Osteocyte (in vitro differentiated cells): ENCODE measurements around the gene CTNNA1. TPM values are rescaled to one million over a fixed set of nuclear protein-coding genes. Genes with fewer than 3 reads are reported as not detected.
"Not testable (repeated sequence)": the region's sequence is repeated elsewhere in the genome, so short reads cannot be mapped to it uniquely, and the experiment has no call there.

Experiments
- DNase-seq: peaks from one replicate; pipeline ENCODE4 v3.0.0; 2021; ENCODE audit warnings: mixed read lengths; ENCODE audit not compliant: unreplicated experiment; ENCODE audit errors: extremely low spot score
- H3K27ac Mint-ChIP-seq: one replicate; pipeline ENCODE4 v1.8.0; 2021; ENCODE audit warnings: mild to moderate bottlenecking, mixed read lengths; ENCODE audit not compliant: unreplicated experiment
- H3K27me3 Mint-ChIP-seq: one replicate; pipeline ENCODE4 v1.8.0; 2021; ENCODE audit warnings: mixed read lengths; ENCODE audit not compliant: unreplicated experiment
- H3K36me3 Mint-ChIP-seq: one replicate; pipeline ENCODE4 v1.8.0; 2021; ENCODE audit warnings: mixed read lengths; ENCODE audit not compliant: unreplicated experiment
- H3K4me1 Mint-ChIP-seq: one replicate; pipeline ENCODE4 v1.8.0; 2021; ENCODE audit warnings: mixed read lengths; ENCODE audit not compliant: unreplicated experiment
- H3K4me3 Mint-ChIP-seq: one replicate; pipeline ENCODE4 v1.8.0; 2021; ENCODE audit warnings: mild to moderate bottlenecking, moderate library complexity, mixed read lengths; ENCODE audit not compliant: unreplicated experiment
- H3K9me3 Mint-ChIP-seq: one replicate; pipeline ENCODE4 v1.8.0; 2021; ENCODE audit warnings: mixed read lengths; ENCODE audit not compliant: unreplicated experiment
- total RNA-seq: library from RNA; stranded (reverse); gene quantifications from 2 replicates; pipeline ENCODE4 v1.2.1, GENCODE V29; 2021
- TF ChIP-seq, protein P1 (sequence below): fragments of 200-600 bp; sonication (generic); IDR thresholded peaks from 2 replicates; pipeline ENCODE4 v1.5.0; 2021; ENCODE audit warnings: antibody characterized with exemption, mild to moderate bottlenecking, moderate library complexity

CTNNA1 gene
- total RNA-seq, 1 donor from 2014 or later, result 375 TPM

DNA sequence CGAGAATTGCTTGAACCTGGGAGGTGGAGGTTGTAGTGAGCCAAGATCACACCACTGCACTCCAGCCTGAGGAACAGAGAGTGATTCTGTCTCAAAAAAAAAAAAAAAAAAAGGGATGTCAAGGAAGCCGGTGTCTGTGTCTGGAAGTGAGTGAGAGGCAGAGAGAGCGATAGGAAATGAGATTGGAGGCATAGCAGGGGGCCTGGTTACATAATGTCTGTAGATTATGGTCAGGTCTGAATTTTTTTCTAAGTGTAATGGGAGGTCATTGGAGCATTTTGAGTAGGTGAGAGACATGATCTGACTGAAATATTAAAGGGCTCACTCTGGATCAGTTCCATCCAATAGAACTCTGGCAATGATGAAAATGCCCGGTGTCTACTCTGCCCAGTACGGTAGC is 40.4 kb upstream of the CTNNA1 start:
- peaks cover 9% of the 10 kb centered on the region for H3K4me1 Mint-ChIP-seq
- H3K27me3 Mint-ChIP-seq, result peaks cover 17% of the 10 kb centered on the region
- H3K27ac Mint-ChIP-seq, result no peak overlapping the region
- no peaks in the 10 kb centered on the region for H3K36me3 Mint-ChIP-seq
- H3K9me3 Mint-ChIP-seq, result no peaks in the 10 kb centered on the region
- no peak overlapping the region for H3K4me3 Mint-ChIP-seq
- TF ChIP-seq, protein P1, sequence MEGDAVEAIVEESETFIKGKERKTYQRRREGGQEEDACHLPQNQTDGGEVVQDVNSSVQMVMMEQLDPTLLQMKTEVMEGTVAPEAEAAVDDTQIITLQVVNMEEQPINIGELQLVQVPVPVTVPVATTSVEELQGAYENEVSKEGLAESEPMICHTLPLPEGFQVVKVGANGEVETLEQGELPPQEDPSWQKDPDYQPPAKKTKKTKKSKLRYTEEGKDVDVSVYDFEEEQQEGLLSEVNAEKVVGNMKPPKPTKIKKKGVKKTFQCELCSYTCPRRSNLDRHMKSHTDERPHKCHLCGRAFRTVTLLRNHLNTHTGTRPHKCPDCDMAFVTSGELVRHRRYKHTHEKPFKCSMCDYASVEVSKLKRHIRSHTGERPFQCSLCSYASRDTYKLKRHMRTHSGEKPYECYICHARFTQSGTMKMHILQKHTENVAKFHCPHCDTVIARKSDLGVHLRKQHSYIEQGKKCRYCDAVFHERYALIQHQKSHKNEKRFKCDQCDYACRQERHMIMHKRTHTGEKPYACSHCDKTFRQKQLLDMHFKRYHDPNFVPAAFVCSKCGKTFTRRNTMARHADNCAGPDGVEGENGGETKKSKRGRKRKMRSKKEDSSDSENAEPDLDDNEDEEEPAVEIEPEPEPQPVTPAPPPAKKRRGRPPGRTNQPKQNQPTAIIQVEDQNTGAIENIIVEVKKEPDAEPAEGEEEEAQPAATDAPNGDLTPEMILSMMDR, result no peak
- no peak for DNase-seq

DNA sequence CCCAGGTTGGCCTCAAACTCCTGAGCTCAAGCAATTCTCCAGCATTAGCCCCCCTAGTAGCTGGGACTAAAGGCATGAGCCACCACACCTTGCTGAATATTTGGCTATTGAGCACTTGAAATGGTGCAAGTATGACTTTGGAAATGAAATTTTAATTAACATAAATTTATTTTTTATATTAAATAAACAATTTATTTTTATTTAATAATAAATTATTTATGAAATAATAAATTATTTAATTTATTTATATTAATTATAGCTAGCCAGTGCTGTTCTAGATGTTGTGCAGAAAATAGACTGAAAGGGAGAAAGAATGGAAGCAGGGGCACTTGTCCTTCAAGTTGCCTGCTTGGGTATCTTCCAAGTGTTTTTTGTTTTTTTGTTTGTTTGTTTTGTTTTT is 40.0 kb upstream of the CTNNA1 start:
- Mint-ChIP-seq H3K27me3 (peaks cover 17% of the 10 kb centered on the region), H3K4me1 (peaks cover 9% of the 10 kb centered on the region), H3K27ac (no peak overlapping the region), H3K36me3 (no peaks in the 10 kb centered on the region), H3K9me3 (no peaks in the 10 kb centered on the region), H3K4me3 (no peak overlapping the region)
- TF ChIP-seq, protein P1, result no peak
- no peak for DNase-seq

DNA sequence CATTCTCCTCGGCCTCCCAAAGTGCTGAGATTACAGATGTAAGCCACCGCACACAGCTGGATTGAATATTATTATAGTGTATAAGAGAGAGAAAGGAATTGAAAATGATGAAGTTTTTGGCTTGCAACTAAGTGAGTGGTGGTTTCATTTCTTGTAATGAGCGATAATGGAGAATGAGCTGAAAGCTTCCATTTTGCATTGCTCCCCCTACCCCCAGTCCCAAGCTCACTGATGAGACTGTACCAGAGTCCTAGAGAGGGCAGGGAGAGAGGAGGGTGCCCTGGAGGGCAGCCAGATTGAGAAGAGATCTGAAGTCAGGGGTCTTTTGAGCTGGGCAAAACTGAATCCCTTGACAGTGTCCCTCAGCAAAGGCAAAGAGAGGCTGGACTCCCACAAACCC is 38.5 kb upstream of the CTNNA1 start:
- Mint-ChIP-seq H3K9me3 (no peaks in the 10 kb centered on the region), H3K27ac (no peak overlapping the region), H3K36me3 (no peaks in the 10 kb centered on the region), H3K4me3 (no peak overlapping the region), H3K27me3 (peaks cover 17% of the 10 kb centered on the region), H3K4me1 (peaks cover 9% of the 10 kb centered on the region)
- no peak for DNase-seq
- TF ChIP-seq, protein P1, result no peak

DNA sequence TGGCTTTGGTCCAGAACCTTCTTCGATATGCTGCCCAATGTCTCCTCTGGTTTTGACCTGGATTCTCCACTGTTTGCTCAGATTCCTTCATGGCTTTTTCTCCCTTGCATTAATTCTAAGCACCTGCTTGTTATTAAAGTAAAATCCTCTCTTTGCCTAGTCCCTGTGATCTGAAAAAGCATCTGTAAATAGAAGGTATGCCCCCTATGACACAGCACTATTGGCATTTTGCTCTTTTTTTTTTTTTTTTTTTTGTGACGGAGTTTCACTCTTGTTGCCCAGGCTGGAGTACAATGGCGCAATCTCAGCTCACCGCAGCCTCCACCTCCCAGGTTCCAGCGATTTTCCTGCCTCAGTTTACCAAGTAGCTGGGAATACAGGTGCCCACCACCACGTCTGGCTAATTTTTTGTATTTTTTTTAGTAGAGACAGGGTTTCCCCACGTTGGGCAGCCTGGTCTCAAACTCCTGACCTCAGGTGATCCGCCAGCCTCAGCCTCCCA is 37.2 kb upstream of the CTNNA1 start:
- H3K36me3 Mint-ChIP-seq, DNase-seq, H3K27ac Mint-ChIP-seq, H3K4me1 Mint-ChIP-seq, H3K4me3 Mint-ChIP-seq, H3K9me3 Mint-ChIP-seq: not testable (repeated sequence)
- peaks cover 17% of the 10 kb centered on the region for H3K27me3 Mint-ChIP-seq

DNA sequence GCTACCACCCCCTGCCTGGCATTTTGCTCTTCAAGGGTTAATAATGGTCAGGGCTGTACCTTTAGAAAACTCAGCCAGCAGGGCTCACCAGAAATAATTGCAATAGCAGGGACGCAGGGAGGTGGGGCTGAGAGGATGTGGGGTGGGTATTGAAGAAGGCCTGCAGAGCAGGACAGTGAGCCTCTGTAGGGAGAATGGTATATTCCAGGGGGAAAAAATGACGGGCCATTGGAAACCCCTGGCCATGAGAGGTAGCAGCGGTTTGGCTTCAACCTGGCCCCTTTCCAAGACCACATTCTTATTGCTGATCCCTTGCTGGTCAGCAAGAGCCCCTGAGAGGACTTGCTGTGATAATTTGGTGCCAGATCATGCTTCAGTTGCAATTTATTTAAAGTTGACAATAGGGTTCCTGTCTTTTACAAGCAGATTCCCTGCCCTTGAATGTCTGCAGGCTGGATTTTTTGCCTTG is 36.7 kb upstream of the CTNNA1 start:
- H3K27ac Mint-ChIP-seq, result no peak overlapping the region
- no peaks in the 10 kb centered on the region for H3K9me3 Mint-ChIP-seq
- no peaks in the 10 kb centered on the region for H3K36me3 Mint-ChIP-seq
- H3K4me1 Mint-ChIP-seq, result peaks cover 9% of the 10 kb centered on the region
- DNase-seq, result no peak
- no peak overlapping the region for H3K4me3 Mint-ChIP-seq
- H3K27me3 Mint-ChIP-seq, result peaks cover 17% of the 10 kb centered on the region
- TF ChIP-seq, protein P1, result no peak

DNA sequence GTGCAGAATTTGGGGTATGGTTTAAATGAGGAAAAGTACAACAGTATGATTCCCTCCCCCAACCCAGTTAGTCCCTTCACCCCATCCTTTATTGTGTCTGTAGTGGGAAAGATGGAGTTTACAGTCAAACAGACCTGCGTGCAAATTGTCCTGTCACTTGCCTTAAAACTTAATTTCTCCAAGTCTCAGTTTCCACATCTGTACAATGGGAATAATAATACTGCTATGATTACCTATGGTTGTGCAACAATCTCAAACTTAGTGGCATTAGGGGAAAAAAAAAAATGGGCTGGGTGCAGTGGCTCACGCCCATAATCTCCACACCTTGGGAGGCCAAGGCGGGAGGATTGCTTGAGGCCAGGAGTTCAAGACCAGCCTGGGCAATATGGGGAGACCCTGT is 35.8 kb upstream of the CTNNA1 start:
- Mint-ChIP-seq H3K36me3 (no peaks in the 10 kb centered on the region), H3K9me3 (no peaks in the 10 kb centered on the region), H3K4me3 (no peak overlapping the region), H3K27me3 (peaks cover 14% of the 10 kb centered on the region), H3K4me1 (peaks cover 9% of the 10 kb centered on the region), H3K27ac (no peak overlapping the region)
- DNase-seq, result no peak
- TF ChIP-seq, protein P1, result no peak
